GM12878 (cell line): ENCODE results near the gene IFT172. TPM values are rescaled to one million over a fixed set of nuclear protein-coding genes. Genes with fewer than 3 reads are reported as not detected.

ENCODE experiments used
- ATAC-seq: fragments of 200-7000 bp; cut with Tn5 transposase; 3 replicates; pipeline ENCODE4 v1.9.1; 2020; ENCODE audit warnings: mild to moderate bottlenecking, moderate library complexity
- BruUV-seq: library from RNA; stranded (reverse); fragments of 400-500 nt; replicated peaks from 2 replicates; lab custom pipeline; 2021; lab: Mats Ljungman, UMichigan
- CTCF ChIA-PET: fragments of 300-600 bp; sonication (Branson Sonifier 250); formaldehyde crosslinking; extraction: SDS; loops from one replicate; lab custom pipeline; 2021; ENCODE audit warnings: inconsistent platforms; lab: Yijun Ruan, JAX
- POLR2A ChIA-PET: fragments of 350-600 bp; formaldehyde crosslinking; extraction: SDS; loops from one replicate; lab custom pipeline; 2021; ENCODE audit warnings: inconsistent platforms; lab: Charles Lee
- RAD21 ChIA-PET: fragments of 300-600 bp; sonication (Branson Sonifier 250); formaldehyde crosslinking; loops from one replicate; lab custom pipeline; 2023; ENCODE audit warnings: antibody characterized with exemption; ENCODE audit not compliant: unreplicated experiment; lab: Charles Lee
- SMC1A ChIA-PET: fragments of 300-600 bp; sonication (Branson Sonifier 250); formaldehyde crosslinking; loops from one replicate; lab custom pipeline; 2023; ENCODE audit not compliant: unreplicated experiment, uncharacterized antibody; lab: Charles Lee
- DNase-seq: peaks from one replicate; pipeline ENCODE4 v3.0.0-alpha.2; 2011; ENCODE audit warnings: low read depth, low spot score
- FAIRE-seq: peaks from 3 replicates; lab custom pipeline; 2011; peaks lifted over from hg19 to GRCh38; lab: Jason Lieb, UNC
- H2AFZ ChIP-seq: 2 replicates; pipeline ENCODE4 v1.6.0; 2011; ENCODE audit warnings: low read depth, low read length, control low read depth; ENCODE audit not compliant: control insufficient read depth
- H3K27ac ChIP-seq: 2 replicates; pipeline ENCODE4 v1.5.1; 2011; ENCODE audit warnings: control low read depth; ENCODE audit not compliant: control insufficient read depth, insufficient read depth
- H3K27me3 ChIP-seq, 2 experiments: replicated peaks in 1 of 2; 2 replicates each; pipeline versions ENCODE4 v1.6.0 to v1.6.1; 2011; ENCODE audit warnings: low read length in 1 of 2; ENCODE audit not compliant: control insufficient read depth in 2 of 2, insufficient read depth in 2 of 2
- H3K36me3 ChIP-seq, 2 experiments: 2 replicates each; pipeline ENCODE4 v1.5.1; 2011; ENCODE audit warnings: low read length in 1 of 2; ENCODE audit not compliant: control insufficient read depth in 2 of 2, insufficient read depth in 2 of 2
- H3K4me1 ChIP-seq: 2 replicates; pipeline ENCODE4 v1.6.1; 2011; ENCODE audit warnings: mild to moderate bottlenecking, low read length, moderate library complexity, mixed read lengths; ENCODE audit not compliant: control insufficient read depth, insufficient read depth
- H3K4me2 ChIP-seq: 2 replicates; pipeline ENCODE4 v1.6.0; 2011; ENCODE audit warnings: control low read depth; ENCODE audit not compliant: control insufficient read depth, insufficient read depth
- H3K4me3 ChIP-seq: fragments of 200-600 bp; sonication (generic); 2 replicates; pipeline ENCODE4 v1.5.1; 2016
- H3K79me2 ChIP-seq: 2 replicates; pipeline ENCODE4 v1.6.0; 2011; ENCODE audit warnings: low read length; ENCODE audit not compliant: control insufficient read depth, insufficient read depth
- H3K9ac ChIP-seq: 2 replicates; pipeline ENCODE4 v1.8.0; 2011; ENCODE audit warnings: low read length, control low read depth, mixed read lengths; ENCODE audit not compliant: control insufficient read depth, insufficient read depth
- H3K9me3 ChIP-seq: replicated peaks from 3 replicates; pipeline ENCODE4 v1.5.1; 2011; ENCODE audit warnings: mild to moderate bottlenecking, low read length; ENCODE audit not compliant: control insufficient read depth, insufficient read depth
- H4K20me1 ChIP-seq: 2 replicates; pipeline ENCODE4 v1.6.0; 2011; ENCODE audit not compliant: control insufficient read depth, insufficient read depth
- BRCA1 ChIP-seq: IDR thresholded peaks from 2 replicates; pipeline ENCODE4 v1.6.1; 2011; ENCODE audit warnings: low read depth, low read length, improper control_type of control experiment
- CHD1 ChIP-seq: IDR thresholded peaks from 2 replicates; pipeline ENCODE4 v1.6.1; 2012; ENCODE audit warnings: low read depth, low read length, improper control_type of control experiment
- CHD2 ChIP-seq: IDR thresholded peaks from 2 replicates; pipeline ENCODE4 v1.6.1; 2011; ENCODE audit warnings: low read depth, low read length, improper control_type of control experiment, borderline replicate concordance
- EED ChIP-seq: sonication (generic); IDR thresholded peaks from 2 replicates; pipeline ENCODE4 v1.6.1; 2016; ENCODE audit warnings: antibody characterized with exemption, low read depth
- FOXK2 ChIP-seq: fragments of 450-650 bp; IDR thresholded peaks from 2 replicates; pipeline ENCODE4 v1.6.1; 2017; ENCODE audit warnings: mild to moderate bottlenecking, moderate library complexity
- MTA2 ChIP-seq: fragments of 450-650 bp; IDR thresholded peaks from 2 replicates; pipeline ENCODE4 v1.6.1; 2016; ENCODE audit warnings: low read depth, mild to moderate bottlenecking, moderate library complexity
- NFYA ChIP-seq: IDR thresholded peaks from 2 replicates; pipeline ENCODE4 v1.6.1; 2011; ENCODE audit warnings: low read depth, mild to moderate bottlenecking, low read length, improper control_type of control experiment, borderline replicate concordance
- REST ChIP-seq: IDR thresholded peaks from 2 replicates; pipeline ENCODE4 v1.6.1; 2012; ENCODE audit warnings: mild to moderate bottlenecking, low read depth, low read length
- SPI1 ChIP-seq: IDR thresholded peaks from 2 replicates; pipeline ENCODE4 v1.6.1; 2011; ENCODE audit warnings: low read depth, mild to moderate bottlenecking, low read length, moderate library complexity, borderline replicate concordance; ENCODE audit not compliant: insufficient read depth
- STAT3 ChIP-seq: IDR thresholded peaks from 2 replicates; pipeline ENCODE4 v1.6.1; 2011; ENCODE audit warnings: low read depth, low read length, improper control_type of control experiment
- TCF12 ChIP-seq: IDR thresholded peaks from 2 replicates; pipeline ENCODE4 v1.6.1; 2011; ENCODE audit warnings: low read depth, mild to moderate bottlenecking, low read length
- ZBTB4 ChIP-seq: fragments of 450-650 bp; formaldehyde crosslinking; IDR thresholded peaks from 2 replicates; pipeline ENCODE4 v1.4.0; 2022; ENCODE audit warnings: mild to moderate bottlenecking, moderate library complexity
- ZZZ3 ChIP-seq: IDR thresholded peaks from 2 replicates; pipeline ENCODE4 v1.6.1; 2011; ENCODE audit warnings: low read depth; ENCODE audit not compliant: control insufficient read depth, insufficient read length
- WGBS: methylation state at CpG from one replicate; pipeline ENCODE4 v1.1.6; 2016; ENCODE audit warnings: low lambda C conversion rate; ENCODE audit not compliant: insufficient replicate concordance, insufficient coverage; ENCODE audit errors: missing lambda C conversion rate; 5-methylcytosine and 5-hydroxymethylcytosine counted together
- in situ Hi-C: fragments of 300-500 bp; cut with MboI; formaldehyde crosslinking; loops from 9 replicates; pipeline ENCODE4 v1.14.3; 2018; ENCODE audit warnings: mixed read lengths
- intact Hi-C: fragments of 100-400 bp; cut with micrococcal nuclease; formaldehyde crosslinking; loops from one replicate; pipeline ENCODE4 v1.14.2; 2022; ENCODE audit not compliant: unreplicated experiment
- polyA plus RNA-seq, 11 experiments: library from polyadenylated mRNA; depleted of rRNA in 4 of 11; unstranded in 6 of 11; stranded (reverse) in 5 of 11; fragments of >200 nt; fragmentation: Nextera tagmentation in 4 of 11; fragmentation: Illumina TruSeq in 1 of 11; extraction: Ambion mirVana in 4 of 11; extraction: Trizol in 1 of 11; gene quantifications; 1 replicate in 1 of 11; 2 replicates in 10 of 11; pipeline versions ENCODE4 v1.2.1 to v1.2.3, GENCODE V29; 2011 to 2016; ENCODE audit warnings: inconsistent platforms in 2 of 11, missing spikeins in 2 of 11, low read depth in 1 of 11
- total RNA-seq, 4 experiments: library from RNA; depleted of rRNA in 3 of 4; stranded (reverse); fragments of >200 nt in 3 of 4; fragmentation: Illumina TruSeq in 1 of 4; extraction: Trizol in 1 of 4; gene quantifications; 2 replicates each; pipeline versions ENCODE4 v1.2.1 to v1.2.3, GENCODE V29; 2013 to 2021

Gene IFT172
- total and polyA plus RNA-seq, 10 of the 15 experiments (the other 5 are each of a cell fraction or from before 2014, with no cell fraction given): 2.4 to 8.6 (median 6.2) TPM

GRCh38 chr2:27445615-27446014 lies 43.9 kb downstream of the IFT172 start:
- Histone ChIP-seq H3K79me2 (no peaks in the 10 kb centered on the region), H3K36me3 (peaks cover 6 to 12% of the 10 kb centered on the region in 2 experiments), H2AFZ (no peak overlapping the region), H4K20me1 (no peaks in the 10 kb centered on the region), H3K4me2 (no peak overlapping the region), H3K27ac (no peak overlapping the region), H3K27me3 (no peaks in the 10 kb centered on the region), H3K4me1 (no peaks in the 10 kb centered on the region), H3K4me3 (no peak overlapping the region), H3K9me3 (no peaks in the 10 kb centered on the region), H3K9ac (no peak overlapping the region)
- DNase-seq (no peak), FAIRE-seq (no peak), ATAC-seq (no peak)
- WGBS: 97% methylated on average over 8 of the region's 8 CpGs
- in situ Hi-C loops: no loop called here
- TF ChIP-seq ZBTB4 (CRISPR knock-in tag): no peak
- TF ChIP-seq TCF12: no peak
- TF ChIP-seq SPI1: no peak
- no peak for TF ChIP-seq BRCA1
- no peak for TF ChIP-seq CHD1
- TF ChIP-seq CHD2: no peak
- no peak for TF ChIP-seq NFYA
- no peak for TF ChIP-seq STAT3
- no peak for TF ChIP-seq FOXK2
- no peak for TF ChIP-seq REST
- no peak for TF ChIP-seq EED
- TF ChIP-seq MTA2: no peak
- TF ChIP-seq ZZZ3: no peak
- SMC1A ChIA-PET: interaction anchor here (1.0 to 1.1 kb wide), 2 partner anchors 8 to 17 kb away, joined by 3 read pairs; no protein-coding TSS in a partner anchor
- intact Hi-C loops: no loop called here
- CTCF ChIA-PET: interaction anchor here (1.1 to 1.5 kb wide), 2 partner anchors 17 to 237 kb away, joined by 3 to 4 read pairs; partner anchors contain the start of gene NRBP1
- BruUV-seq: no TSS peak
- RAD21 ChIA-PET: no interaction called here
- POLR2A ChIA-PET: interaction anchor here (0.8 to 1.1 kb wide), 2 partner anchors 61 to 76 kb away, joined by 4 read pairs; no protein-coding TSS in a partner anchor
